Measurements from ENCODE around the gene CRAMP1. TPM values are rescaled to one million over a fixed set of nuclear protein-coding genes. Genes with fewer than 3 reads are reported as not detected.
"Not testable (repeated sequence)": the region's sequence is repeated elsewhere in the genome, so short reads cannot be mapped to it uniquely, and the experiment has no call there.

CRAMP1 gene
- total RNA-seq, 4 donors from 2014 or later, result 9.1 to 15.5 (median 12.5) TPM

DNA sequence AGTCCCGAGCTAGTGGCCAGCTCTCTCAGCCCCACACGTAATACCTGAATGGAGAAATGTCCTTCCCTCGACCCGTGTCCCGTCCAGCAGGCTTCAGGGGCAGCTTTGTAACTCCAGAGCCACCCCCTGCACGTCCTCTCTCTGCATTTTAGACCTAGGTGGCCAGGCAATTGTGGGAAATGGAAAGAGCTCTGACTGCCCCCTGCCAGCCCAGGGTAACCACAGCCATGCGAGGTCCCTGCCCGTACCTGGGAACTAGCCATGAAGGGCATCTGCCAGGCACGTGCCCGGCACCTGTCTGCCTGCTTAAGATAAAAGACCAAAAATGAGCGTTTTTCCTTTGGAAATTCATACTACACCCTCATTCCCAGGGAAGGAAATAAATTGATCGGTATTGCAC lies 103.1 kb downstream of the CRAMP1 start:
- TF ChIP-seq POLR2A (IDR thresholded peaks at IDR 0.05; ENCODE audit: low read depth) (no peak), CTCF (IDR thresholded peaks at IDR 0.05) (no peak), POLR2AphosphoS5 (IDR thresholded peaks at IDR 0.05) (no peak), EP300 (IDR thresholded peaks at IDR 0.05) (no peak)
- H3K4me3 ChIP-seq, result no peak overlapping the region
- no peaks in the 10 kb centered on the region for H3K9me3 ChIP-seq
- peaks cover 0 to 3% (median 0%) of the 10 kb centered on the region in 4 donors for H3K36me3 ChIP-seq
- DNase-seq (ENCODE audit: extremely low spot score), result no peak
- H3K27me3 ChIP-seq, result no peaks in the 10 kb centered on the region
- intact Hi-C loops (cut with DNase I), result no loop called here
- WGBS, result 92% methylated on average over 12 of the region's 12 CpGs
- H3K4me1 ChIP-seq, result peaks cover 16 to 48% (median 25%) of the 10 kb centered on the region in 4 donors
- no peak overlapping the region for H3K27ac ChIP-seq (replicated peaks in 1 of 4)

- WGBS, result 92% methylated on average over 7 of the region's 10 CpGs
- H3K9me3 ChIP-seq; H3K4me3 ChIP-seq; H3K27ac ChIP-seq (replicated peaks in 1 of 4); DNase-seq (ENCODE audit: extremely low spot score); H3K27me3 ChIP-seq; H3K36me3 ChIP-seq; intact Hi-C loops (cut with DNase I): not testable (repeated sequence)
- H3K4me1 ChIP-seq, result peaks cover 26 to 42% (median 29%) of the 10 kb centered on the region in 4 donors
Observed at GRCh38 chr16:1718236-1718635, 106.1 kb downstream of the CRAMP1 start.

- H3K4me3 ChIP-seq; intact Hi-C loops (cut with DNase I); DNase-seq (ENCODE audit: extremely low spot score); H3K27me3 ChIP-seq; H3K27ac ChIP-seq (replicated peaks in 1 of 4); H3K9me3 ChIP-seq; H3K36me3 ChIP-seq: not testable (repeated sequence)
- WGBS, result 88% methylated on average over 12 of the region's 12 CpGs
- peaks cover 28 to 42% (median 32%) of the 10 kb centered on the region in 4 donors for H3K4me1 ChIP-seq
Observed at GRCh38 chr16:1719559-1720229, 107.5 kb downstream of the CRAMP1 start.

- TF ChIP-seq CTCF (IDR thresholded peaks at IDR 0.05) (no peak), POLR2A (IDR thresholded peaks at IDR 0.05; ENCODE audit: low read depth) (no peak), EP300 (IDR thresholded peaks at IDR 0.05) (no peak), POLR2AphosphoS5 (IDR thresholded peaks at IDR 0.05) (no peak)
- Histone ChIP-seq H3K4me1 (peaks cover 28 to 42% (median 32%) of the 10 kb centered on the region in 4 donors), H3K27me3 (no peaks in the 10 kb centered on the region), H3K27ac (replicated peaks in 1 of 4) (peak overlapping the region; percentile 42 to 54 (median 50)), H3K9me3 (no peaks in the 10 kb centered on the region), H3K36me3 (peaks cover 13 to 22% (median 19%) of the 10 kb centered on the region in 4 donors), H3K4me3 (no peak overlapping the region)
- 91% methylated on average over 9 of the region's 9 CpGs for WGBS
- DNase-seq (ENCODE audit: extremely low spot score), result no peak
- intact Hi-C loops (cut with DNase I), result no loop called here
Observed at GRCh38 chr16:1721372-1721771, 109.2 kb downstream of the CRAMP1 start.

DNA sequence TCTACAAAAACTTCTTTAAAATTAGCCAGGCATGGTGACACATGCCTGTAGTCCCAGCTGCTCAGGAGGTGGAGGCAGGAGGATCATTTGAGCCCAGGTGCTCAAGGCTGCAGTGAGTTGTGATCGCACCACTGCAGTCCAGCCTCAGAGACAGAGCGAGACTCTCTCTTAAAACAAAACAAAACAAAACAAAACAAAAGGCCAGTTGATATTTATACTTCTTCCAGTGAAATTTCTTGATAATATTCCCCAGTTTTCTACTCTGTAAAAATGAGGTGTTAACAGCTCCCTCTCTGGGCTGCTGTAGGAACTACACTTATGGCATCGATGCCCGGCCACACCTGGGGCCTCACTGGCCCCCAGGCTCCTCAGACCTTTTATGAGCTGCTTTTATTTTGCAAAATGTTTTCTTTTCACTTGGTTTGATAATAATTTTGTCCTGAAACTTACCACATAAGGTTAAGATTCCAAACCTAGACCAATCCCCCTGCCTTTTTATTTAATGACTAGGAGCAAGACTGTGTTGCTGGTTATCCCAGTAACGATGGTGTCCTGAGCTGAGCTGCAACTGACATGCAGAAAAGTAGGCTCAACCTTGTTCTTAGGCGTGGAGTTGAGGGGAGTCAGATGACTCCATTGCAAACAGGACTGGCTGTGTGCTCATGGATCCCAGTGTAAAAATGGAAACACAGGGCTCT lies 111.4 kb downstream of the CRAMP1 start:
- H3K4me3 ChIP-seq, result no peak overlapping the region
- DNase-seq (ENCODE audit: extremely low spot score), result no peak
- intact Hi-C loops (cut with DNase I), result no loop called here
- H3K36me3 ChIP-seq, result peaks cover 21 to 41% (median 40%) of the 10 kb centered on the region in 4 donors
- H3K27ac ChIP-seq (replicated peaks in 1 of 4), result peak overlapping the region in 1 of 4 donors; percentile 67
- 55% methylated on average over 6 of the region's 6 CpGs for WGBS
- peaks cover 25 to 35% (median 32%) of the 10 kb centered on the region in 4 donors for H3K4me1 ChIP-seq
- H3K27me3 ChIP-seq, result no peaks in the 10 kb centered on the region
- H3K9me3 ChIP-seq, result no peaks in the 10 kb centered on the region
- peak; percentile 62 to 83 (median 63) for TF ChIP-seq CTCF (IDR thresholded peaks at IDR 0.05)
- TF ChIP-seq POLR2A (IDR thresholded peaks at IDR 0.05; ENCODE audit: low read depth), result no peak
